Endodermal cell (in vitro differentiated cells): Measurements from ENCODE around the gene IYD. TPM values are rescaled to one million over a fixed set of nuclear protein-coding genes. Genes with fewer than 3 reads are reported as not detected.

ENCODE experiments used
- DNase-seq: peaks from one replicate; pipeline ENCODE4 v3.0.0-alpha.2; 2017
- H3K27ac ChIP-seq: 2 replicates; pipeline ENCODE4 v1.5.1; 2013; ENCODE audit warnings: mild to moderate bottlenecking, low read depth, low read length, moderate library complexity
- H3K27me3 ChIP-seq: 2 replicates; pipeline ENCODE4 v1.6.1; 2013; ENCODE audit warnings: mild to moderate bottlenecking, low read length, moderate library complexity; ENCODE audit not compliant: insufficient read depth, control insufficient read depth, poor library complexity, severe bottlenecking
- H3K36me3 ChIP-seq: 2 replicates; pipeline ENCODE4 v1.7.0; 2013; ENCODE audit warnings: mild to moderate bottlenecking, low read length, moderate library complexity; ENCODE audit not compliant: control insufficient read depth, insufficient read depth
- H3K4me1 ChIP-seq: one replicate; pipeline ENCODE4 v1.7.0; 2013; ENCODE audit warnings: low read length; ENCODE audit not compliant: control insufficient read depth, insufficient read depth
- H3K4me3 ChIP-seq: 2 replicates; pipeline ENCODE4 v1.5.1; 2013; ENCODE audit warnings: mild to moderate bottlenecking, low read length, moderate library complexity
- H3K9ac ChIP-seq: 2 replicates; pipeline ENCODE4 v1.6.1; 2013; ENCODE audit warnings: mild to moderate bottlenecking, low read length, moderate library complexity; ENCODE audit not compliant: poor library complexity, severe bottlenecking; ENCODE audit errors: extremely low read depth
- H3K9me3 ChIP-seq: 2 replicates; pipeline ENCODE4 v1.6.1; 2013; ENCODE audit warnings: mild to moderate bottlenecking, low read length, moderate library complexity; ENCODE audit not compliant: control insufficient read depth
- H3K27ac Mint-ChIP-seq: 2 replicates; pipeline ENCODE4 v1.8.0; 2020; ENCODE audit warnings: mixed read lengths
- H3K27me3 Mint-ChIP-seq: 2 replicates; pipeline ENCODE4 v1.8.0; 2021; ENCODE audit warnings: mild to moderate bottlenecking, mixed read lengths; ENCODE audit not compliant: insufficient read depth
- H3K36me3 Mint-ChIP-seq: 2 replicates; pipeline ENCODE4 v1.8.0; 2020; ENCODE audit warnings: low read depth, mixed read lengths
- H3K4me1 Mint-ChIP-seq: 2 replicates; pipeline ENCODE4 v1.8.0; 2020; ENCODE audit warnings: mixed read lengths
- H3K4me3 Mint-ChIP-seq: 2 replicates; pipeline ENCODE4 v1.8.0; 2020; ENCODE audit warnings: mild to moderate bottlenecking, moderate library complexity, mixed read lengths
- H3K9me3 Mint-ChIP-seq: 2 replicates; pipeline ENCODE4 v1.8.0; 2020; ENCODE audit warnings: mild to moderate bottlenecking, mixed read lengths
- CTCF ChIP-seq: fragments of 200-600 bp; sonication (generic); conservative IDR thresholded peaks from 2 replicates; pipeline ENCODE4 v1.5.0; 2021; ENCODE audit warnings: antibody characterized with exemption, mild to moderate bottlenecking
- whole genome bisulfite sequencing, 2 experiments: methylation state at CpG; one replicate each; pipeline versions ENCODE4 v1.1.5 to v1.1.7; 2013; ENCODE audit warnings: missing lambda C conversion rate in 2 of 2, mixed read lengths in 1 of 2; ENCODE audit not compliant: insufficient coverage in 1 of 2, insufficient read length in 1 of 2; 5-methylcytosine and 5-hydroxymethylcytosine counted together
- total RNA-seq, 2 donors: library from RNA; stranded (reverse); fragmentation: NEBNext Ultra II Directional in 1 of 2; extraction: Animal tissue kit (Norgen Biotek cat#: 25700) in 1 of 2; gene quantifications; 2 replicates in 1 of 2; 3 replicates in 1 of 2; pipeline ENCODE4 v1.2.1, GENCODE V29; 2021

Gene IYD
- total RNA-seq, 2 donors from 2014 or later: not detected

- H3K4me3 Mint-ChIP-seq: no peak overlapping the region
- Histone ChIP-seq H3K9ac (no peak overlapping the region), H3K27me3 (no peaks in the 10 kb centered on the region), H3K27ac (no peak overlapping the region), H3K36me3 (no peaks in the 10 kb centered on the region), H3K4me1 (no peaks in the 10 kb centered on the region), H3K9me3 (no peaks in the 10 kb centered on the region), H3K4me3 (no peak overlapping the region)
- H3K27me3 Mint-ChIP-seq: no peaks in the 10 kb centered on the region
- 78 to 80% methylated on average over 1 to 4 of the region's 5 CpGs for WGBS, 2 experiments
- no peaks in the 10 kb centered on the region for H3K36me3 Mint-ChIP-seq
- H3K27ac Mint-ChIP-seq: no peak overlapping the region
- DNase-seq: no peak
- H3K4me1 Mint-ChIP-seq: no peaks in the 10 kb centered on the region
- no peaks in the 10 kb centered on the region for H3K9me3 Mint-ChIP-seq
- no peak for TF ChIP-seq CTCF
These were observed 34.8 kb downstream of the IYD start for GRCh38 chr6:150403458-150404246.

GRCh38 chr6:150406948-150407347 lies 38.1 kb downstream of the IYD start:
- no peak overlapping the region for H3K4me3 Mint-ChIP-seq
- 50% methylated on average over 2 of the region's 2 CpGs; no CpG with 5 or more reads in 1 of the 2 experiments for WGBS, 2 experiments
- no peaks in the 10 kb centered on the region for H3K9me3 ChIP-seq
- no peaks in the 10 kb centered on the region for H3K4me1 Mint-ChIP-seq
- no peaks in the 10 kb centered on the region for H3K9me3 Mint-ChIP-seq
- no peak overlapping the region for H3K4me3 ChIP-seq
- H3K9ac ChIP-seq: no peak overlapping the region
- no peak overlapping the region for H3K27ac Mint-ChIP-seq
- no peak for TF ChIP-seq CTCF
- no peak overlapping the region for H3K27ac ChIP-seq
- H3K27me3 Mint-ChIP-seq: no peaks in the 10 kb centered on the region
- no peaks in the 10 kb centered on the region for H3K4me1 ChIP-seq
- H3K36me3 Mint-ChIP-seq: no peaks in the 10 kb centered on the region
- no peaks in the 10 kb centered on the region for H3K27me3 ChIP-seq
- DNase-seq: no peak
- H3K36me3 ChIP-seq: no peaks in the 10 kb centered on the region

GRCh38 chr6:150408842-150409241 lies 40.0 kb downstream of the IYD start:
- no peaks in the 10 kb centered on the region for H3K36me3 ChIP-seq
- no peaks in the 10 kb centered on the region for H3K4me1 ChIP-seq
- H3K27ac ChIP-seq: no peak overlapping the region
- peaks cover 2% of the 10 kb centered on the region for H3K27me3 Mint-ChIP-seq
- no peak overlapping the region for H3K9ac ChIP-seq
- H3K4me3 ChIP-seq: no peak overlapping the region
- 89 to 94% methylated on average over 3 to 6 of the region's 6 CpGs for WGBS, 2 experiments
- H3K27ac Mint-ChIP-seq: no peak overlapping the region
- H3K9me3 ChIP-seq: no peaks in the 10 kb centered on the region
- no peaks in the 10 kb centered on the region for H3K4me1 Mint-ChIP-seq
- H3K36me3 Mint-ChIP-seq: no peaks in the 10 kb centered on the region
- H3K4me3 Mint-ChIP-seq: no peak overlapping the region
- peaks cover 2% of the 10 kb centered on the region for H3K9me3 Mint-ChIP-seq
- no peak for TF ChIP-seq CTCF
- H3K27me3 ChIP-seq: no peaks in the 10 kb centered on the region
- no peak for DNase-seq
